Keratinocyte (primary cell): Measurements from ENCODE around the gene MOCS2. TPM values are rescaled to one million over a fixed set of nuclear protein-coding genes. Genes with fewer than 3 reads are reported as not detected.

Source experiments
- DNase-seq: peaks from one replicate; pipeline ENCODE4 v3.0.0-alpha.2; 2011; ENCODE audit warnings: low read depth, missing footprints, low spot score
- FAIRE-seq: peaks from 2 replicates; lab custom pipeline; 2011; peaks lifted over from hg19 to GRCh38; lab: Jason Lieb, UNC
- H2AFZ ChIP-seq: 2 replicates; pipeline ENCODE4 v1.6.0; 2012; ENCODE audit warnings: low read length, control low read depth, inconsistent platforms; ENCODE audit not compliant: control insufficient read depth
- H3K27ac ChIP-seq: 2 replicates; pipeline ENCODE4 v1.5.1; 2011; ENCODE audit warnings: low read length; ENCODE audit not compliant: control insufficient read depth, insufficient read depth
- H3K27me3 ChIP-seq: 3 replicates; pipeline ENCODE4 v1.6.0; 2011; ENCODE audit warnings: low read length; ENCODE audit not compliant: control insufficient read depth, insufficient read depth; ENCODE audit errors: extremely low read depth
- H3K36me3 ChIP-seq, 2 experiments: 2 replicates in 1 of 2; 3 replicates in 1 of 2; pipeline ENCODE4 v1.5.1; 2011; ENCODE audit warnings: low read length in 2 of 2, mild to moderate bottlenecking in 1 of 2; ENCODE audit not compliant: control insufficient read depth in 2 of 2, insufficient read depth in 2 of 2; ENCODE audit errors: extremely low read depth in 1 of 2
- H3K4me1 ChIP-seq: 3 replicates; pipeline ENCODE4 v1.5.1; 2011; ENCODE audit warnings: low read length; ENCODE audit not compliant: control insufficient read depth, insufficient read depth; ENCODE audit errors: extremely low read depth
- H3K4me2 ChIP-seq: 3 replicates; pipeline ENCODE4 v1.6.0; 2011; ENCODE audit warnings: low read depth, low read length; ENCODE audit not compliant: control insufficient read depth, insufficient read depth; ENCODE audit errors: extremely low read depth
- H3K4me3 ChIP-seq, 3 experiments: fragments of 200-600 bp in 1 of 3; sonication (generic) in 1 of 3; 2 replicates in 2 of 3; 3 replicates in 1 of 3; pipeline ENCODE4 v1.5.1; 2011 to 2016; ENCODE audit warnings: low read length in 3 of 3, mild to moderate bottlenecking in 3 of 3, control low read depth in 2 of 3, inconsistent platforms in 1 of 3, low read depth in 1 of 3, mixed read lengths in 1 of 3, mixed run types in 1 of 3, moderate library complexity in 1 of 3; ENCODE audit not compliant: control insufficient read depth in 2 of 3, insufficient read depth in 2 of 3; ENCODE audit errors: extremely low read depth in 1 of 3
- H3K79me2 ChIP-seq: 2 replicates; pipeline ENCODE4 v1.6.0; 2012; ENCODE audit warnings: low read length; ENCODE audit not compliant: control insufficient read depth, insufficient read depth
- H3K9ac ChIP-seq: 3 replicates; pipeline ENCODE4 v1.6.0; 2011; ENCODE audit warnings: low read length; ENCODE audit not compliant: control insufficient read depth, insufficient read depth; ENCODE audit errors: extremely low read depth
- H3K9me1 ChIP-seq: 3 replicates; pipeline ENCODE4 v1.6.0; 2011; ENCODE audit warnings: low read length; ENCODE audit not compliant: control insufficient read depth, insufficient read depth; ENCODE audit errors: extremely low read depth
- H3K9me3 ChIP-seq: 2 replicates; pipeline ENCODE4 v1.5.1; 2012; ENCODE audit warnings: low read depth, low read length; ENCODE audit not compliant: control insufficient read depth
- H4K20me1 ChIP-seq: 3 replicates; pipeline ENCODE4 v1.6.0; 2011; ENCODE audit warnings: low read length; ENCODE audit not compliant: control insufficient read depth, insufficient read depth; ENCODE audit errors: extremely low read depth
- CTCF ChIP-seq, 3 experiments: IDR thresholded peaks in 1 of 3; conservative IDR thresholded peaks in 1 of 3; optimal IDR thresholded peaks in 1 of 3; 2 replicates in 2 of 3; 3 replicates in 1 of 3; pipeline versions ENCODE3 to v1.5.1; 2011; ENCODE audit warnings: low read length in 3 of 3, mild to moderate bottlenecking in 3 of 3, moderate library complexity in 2 of 3, control low read depth in 1 of 3, inconsistent platforms in 1 of 3; ENCODE audit not compliant: insufficient read depth in 2 of 3; ENCODE audit errors: extremely low read depth in 1 of 3
- EZH2 ChIP-seq: IDR thresholded peaks from one replicate; pipeline ENCODE4 v1.6.1; 2012; ENCODE audit warnings: inconsistent platforms, mild to moderate bottlenecking, low read length, moderate library complexity
- dilution Hi-C: fragments of 300-500 bp; cut with MboI; formaldehyde crosslinking; loops from one replicate; pipeline ENCODE4 v1.7.0; 2020; ENCODE audit warnings: low sequenced_read_pairs; ENCODE audit not compliant: extremely low pct_ligation_motif_present
- polyA plus RNA-seq, 5 experiments: library from polyadenylated mRNA; depleted of rRNA in 3 of 5; stranded (reverse) in 3 of 5; stranded (forward) in 1 of 5; unstranded in 1 of 5; fragments of >200 nt; gene quantifications; 1 replicate in 1 of 5; 2 replicates in 3 of 5; 3 replicates in 1 of 5; pipeline versions ENCODE4 v1.2.1 to v1.2.3, GENCODE V29; 2011 to 2012; ENCODE audit warnings: missing spikeins in 2 of 5, low read depth in 1 of 5, low replicate concordance in 1 of 5

Gene MOCS2
- polyA plus RNA-seq, 1 donor (not counting 4 experiments of a cell fraction or from before 2014, with no cell fraction given), result 54.3 TPM

- no peaks in the 10 kb centered on the region for H3K4me1 ChIP-seq
- no peaks in the 10 kb centered on the region for H3K79me2 ChIP-seq
- H3K4me3 ChIP-seq, result no peak overlapping the region
- dilution Hi-C loops, result no loop called here
- no peaks in the 10 kb centered on the region for H4K20me1 ChIP-seq
- no peaks in the 10 kb centered on the region for H3K9me1 ChIP-seq
- H2AFZ ChIP-seq, result no peak overlapping the region
- DNase-seq, result no peak
- H3K9ac ChIP-seq, result no peak overlapping the region
- peaks cover 9 to 30% of the 10 kb centered on the region in 2 experiments for H3K36me3 ChIP-seq
- no peaks in the 10 kb centered on the region for H3K9me3 ChIP-seq
- no peaks in the 10 kb centered on the region for H3K27me3 ChIP-seq
- no peak for TF ChIP-seq CTCF (optimal IDR thresholded peaks at IDR 0.05 in 1 of 3, IDR thresholded peaks at IDR 0.05 in 1 of 3, conservative IDR thresholded peaks at IDR 0.05 in 1 of 3; ENCODE audit: extremely low read depth in 1 of 3, insufficient read depth in 2 of 3, low read length in 3 of 3)
- no peak for TF ChIP-seq EZH2
- H3K4me2 ChIP-seq, result no peak overlapping the region
- no peak for FAIRE-seq
- no peak overlapping the region for H3K27ac ChIP-seq
These were observed 9.0 kb downstream of the MOCS2 start for GRCh38 chr5:53100606-53101005.

- FAIRE-seq (no peak), DNase-seq (no peak)
- H3K9ac ChIP-seq, result no peak overlapping the region
- H2AFZ ChIP-seq, result no peak overlapping the region
- no peak overlapping the region for H3K4me2 ChIP-seq
- no peak overlapping the region for H3K4me3 ChIP-seq
- H3K27ac ChIP-seq, result no peak overlapping the region
- TF ChIP-seq CTCF (optimal IDR thresholded peaks at IDR 0.05 in 1 of 3, IDR thresholded peaks at IDR 0.05 in 1 of 3, conservative IDR thresholded peaks at IDR 0.05 in 1 of 3; ENCODE audit: extremely low read depth in 1 of 3, insufficient read depth in 2 of 3, low read length in 3 of 3), result no peak
- H3K4me1 ChIP-seq, result no peaks in the 10 kb centered on the region
- no peaks in the 10 kb centered on the region for H3K27me3 ChIP-seq
- H3K36me3 ChIP-seq, result peaks cover 10 to 38% of the 10 kb centered on the region in 2 experiments
- H3K79me2 ChIP-seq, result no peaks in the 10 kb centered on the region
- H3K9me1 ChIP-seq, result no peaks in the 10 kb centered on the region
- no peaks in the 10 kb centered on the region for H4K20me1 ChIP-seq
- H3K9me3 ChIP-seq, result no peaks in the 10 kb centered on the region
- dilution Hi-C loops, result no loop called here
These were observed 10.0 kb downstream of the MOCS2 start for GRCh38 chr5:53099546-53099945.
